ENCODE data around the gene ATE1.
"Not testable (repeated sequence)": the region's sequence is repeated elsewhere in the genome, so short reads cannot be mapped to it uniquely, and the experiment has no call there.

ATE1 gene

DNA sequence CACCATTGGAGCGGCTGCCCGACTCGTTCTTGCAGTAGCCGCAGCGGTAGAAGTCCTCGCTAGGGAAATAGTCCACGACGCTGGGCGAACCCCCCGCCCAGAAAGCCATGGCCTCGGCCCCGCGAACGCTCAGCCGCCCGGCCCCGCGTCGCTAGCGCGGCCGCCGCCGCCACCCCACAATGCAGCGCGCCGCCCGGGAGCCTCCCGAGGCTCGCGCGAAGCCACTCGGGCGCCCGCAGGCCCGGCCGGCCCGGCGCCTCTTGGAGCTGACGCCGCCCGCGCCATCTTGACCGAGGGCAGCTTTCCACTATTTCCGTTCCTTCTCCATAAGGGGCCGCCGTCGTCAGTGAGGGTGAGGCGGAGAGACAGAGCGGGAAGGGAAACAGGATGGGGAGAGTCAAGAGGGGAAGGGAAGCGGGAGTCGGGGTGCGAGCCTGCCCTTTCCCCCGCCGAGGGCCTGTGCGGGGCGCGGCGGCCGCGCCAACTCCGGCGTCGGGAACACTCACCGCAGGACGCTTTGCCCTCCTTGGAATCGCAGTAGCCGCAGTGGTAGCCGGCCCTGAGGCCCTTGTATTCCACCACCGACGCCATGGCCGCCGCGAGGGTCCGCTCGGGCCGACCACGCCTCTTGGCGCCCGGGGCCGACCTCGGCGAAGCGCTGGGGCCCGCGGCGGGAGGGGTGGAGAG lies at the start of gene ATE1:
Gene ATE1 (minus strand): TSS at position 191 of the 687 bp plus-strand sequence. CDS start 82 bp downstream, at position 109.
- peak; percentile 45 to 70 for DNase-seq (ENCODE audit: low read depth in 2 of 2, low spot score in 1 of 2)

DNA sequence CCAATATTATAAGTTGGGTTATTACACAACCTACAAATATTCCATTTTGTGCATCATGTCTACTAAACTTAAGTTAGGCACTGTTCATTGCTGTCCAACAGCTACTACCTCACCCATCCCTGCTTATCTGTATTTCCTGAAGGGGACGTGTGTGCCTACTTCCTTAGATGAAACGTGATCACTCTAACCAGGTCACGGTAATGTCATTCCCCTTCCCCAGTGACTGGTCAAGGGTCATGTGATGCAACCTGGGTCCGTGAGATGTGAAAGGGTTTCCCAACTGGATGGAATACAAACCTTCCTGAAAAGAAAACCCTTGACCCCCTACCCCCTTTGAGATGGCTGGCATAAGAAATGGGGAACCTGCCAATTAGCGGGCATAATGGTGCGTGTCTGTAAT lies 48.8 kb upstream of the ATE1 start:
- DNase-seq (ENCODE audit: low read depth in 2 of 2, low spot score in 1 of 2), result no peak

DNA sequence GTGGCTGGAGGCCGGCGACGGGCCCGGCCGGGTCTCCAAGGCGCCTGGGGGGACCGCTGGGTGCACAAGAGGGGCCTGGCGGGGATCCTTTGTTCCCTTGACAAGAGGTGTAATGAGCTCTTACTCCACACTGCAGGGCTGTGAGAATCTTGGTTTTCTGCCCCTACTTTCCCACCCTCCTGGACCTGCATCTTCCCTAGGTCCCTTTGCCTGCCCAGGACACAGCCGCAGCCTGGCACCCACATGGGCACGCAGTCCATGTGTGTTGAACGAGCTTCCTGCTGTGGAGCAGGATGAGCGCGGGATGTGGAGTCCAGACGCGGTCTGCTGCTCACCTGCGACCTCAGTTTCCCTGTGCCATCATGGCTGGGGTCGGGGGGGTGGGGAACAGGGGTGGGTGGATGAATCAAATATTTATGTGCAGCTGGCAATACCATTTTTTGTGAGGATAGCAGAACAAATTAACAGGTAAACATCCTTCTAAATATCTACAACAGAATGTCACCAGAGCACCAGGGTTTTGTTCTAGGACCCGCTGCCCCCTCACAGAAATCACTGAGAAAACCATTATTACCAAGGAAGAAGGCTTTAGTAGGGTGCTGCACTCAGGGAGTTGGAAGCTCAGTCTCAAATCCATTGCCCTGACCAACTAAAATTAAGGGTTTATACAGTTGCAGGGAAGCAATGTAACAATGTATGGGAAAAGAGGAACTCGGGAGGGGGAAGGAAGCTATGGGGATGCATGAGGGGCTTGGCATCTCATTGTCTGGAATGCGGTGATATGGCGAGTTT lies 47.7 kb upstream of the ATE1 start:
- no peak for DNase-seq (ENCODE audit: low read depth in 2 of 2, low spot score in 1 of 2)

DNA sequence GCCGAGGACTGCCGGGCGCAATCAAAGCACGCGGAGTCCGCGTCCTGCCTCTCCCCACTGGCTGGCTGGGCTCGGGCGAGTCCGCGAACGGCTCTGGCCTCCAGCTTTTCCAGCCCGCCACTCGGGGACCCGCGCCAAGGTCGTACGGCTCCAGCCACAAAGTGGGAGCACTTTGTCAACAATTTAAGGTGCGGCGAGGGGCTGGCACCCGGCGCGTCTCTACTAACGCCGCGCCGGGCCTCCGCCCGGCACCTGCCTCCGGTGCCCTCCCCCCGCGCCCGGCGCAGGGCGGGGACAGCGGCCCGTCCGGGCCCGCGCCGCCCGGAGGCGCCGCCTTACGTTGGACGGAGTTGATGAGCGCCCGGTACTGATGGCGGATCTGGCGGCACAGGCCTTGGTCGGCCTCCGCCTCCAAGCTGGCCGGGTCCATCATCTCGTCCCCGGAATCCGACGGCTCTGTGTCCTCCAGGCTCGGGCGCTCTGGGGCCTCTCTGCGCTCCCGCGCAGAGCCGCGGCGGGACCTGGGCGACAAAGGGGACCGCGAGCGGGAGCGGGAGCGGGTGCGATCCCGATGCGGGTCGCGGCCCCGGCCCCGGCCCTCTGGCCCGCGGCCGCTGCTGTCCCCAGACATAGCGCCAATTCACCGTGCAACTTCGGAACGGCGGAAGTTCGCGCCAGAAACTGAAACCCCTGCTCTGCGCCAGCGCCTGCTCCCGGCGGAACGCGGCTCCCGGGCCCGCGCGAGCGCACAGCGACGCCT lies 46.9 kb upstream of the ATE1 start, which contains the start of gene NSMCE4A:
Gene NSMCE4A (minus strand): TSS at position 683 of the 760 bp plus-strand sequence. CDS start 52 bp downstream, at position 631.
- DNase-seq (ENCODE audit: low read depth in 2 of 2, low spot score in 1 of 2), result peak; percentile 34 to 44

DNA sequence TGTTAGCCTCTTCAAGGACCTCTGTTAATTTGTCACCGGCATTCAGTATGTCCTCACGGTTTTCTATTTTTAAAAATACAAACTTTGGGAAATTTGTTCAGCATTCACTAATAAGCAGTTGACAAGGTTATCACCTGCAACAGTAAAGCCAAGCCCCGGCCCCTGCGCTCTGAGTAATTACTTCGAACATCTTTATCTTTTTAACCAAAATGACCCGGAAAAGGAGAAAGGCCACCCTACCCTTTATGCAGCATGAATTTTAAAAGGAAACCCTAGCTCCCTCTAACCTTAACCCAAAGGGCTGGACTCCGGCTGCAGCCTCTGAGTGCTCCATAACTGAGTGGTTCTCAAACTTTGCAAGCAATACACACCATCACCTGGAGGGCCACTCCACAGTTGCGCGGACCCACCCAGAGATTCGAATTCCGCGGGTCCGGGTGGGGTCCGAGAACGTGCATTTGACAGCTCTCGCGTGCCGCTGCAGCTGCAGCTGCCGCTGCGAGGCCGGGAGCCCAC lies 46.2 kb upstream of the ATE1 start:
- no peak for DNase-seq (ENCODE audit: low read depth in 2 of 2, low spot score in 1 of 2)

DNA sequence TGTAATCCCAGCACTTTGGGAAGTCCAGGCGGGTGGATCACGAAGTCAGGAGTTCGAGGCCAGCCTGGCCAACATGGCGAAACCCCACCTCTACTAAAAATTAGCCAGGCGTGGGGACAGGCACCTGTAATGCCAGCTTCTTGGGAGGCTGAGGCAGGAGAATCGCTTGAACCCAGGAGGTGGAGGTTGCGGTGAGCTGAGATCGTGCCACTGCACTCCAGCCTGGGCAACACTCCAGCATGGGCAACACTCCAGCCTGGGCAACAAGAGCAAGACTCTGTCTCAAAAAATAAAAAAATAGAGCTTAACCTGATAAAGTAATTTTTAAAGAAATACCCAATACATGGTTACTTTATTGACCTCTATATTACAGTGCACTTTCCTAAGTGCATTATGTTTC lies 41.3 kb upstream of the ATE1 start:
- DNase-seq (ENCODE audit: low read depth in 2 of 2, low spot score in 1 of 2), result not testable (repeated sequence)

DNA sequence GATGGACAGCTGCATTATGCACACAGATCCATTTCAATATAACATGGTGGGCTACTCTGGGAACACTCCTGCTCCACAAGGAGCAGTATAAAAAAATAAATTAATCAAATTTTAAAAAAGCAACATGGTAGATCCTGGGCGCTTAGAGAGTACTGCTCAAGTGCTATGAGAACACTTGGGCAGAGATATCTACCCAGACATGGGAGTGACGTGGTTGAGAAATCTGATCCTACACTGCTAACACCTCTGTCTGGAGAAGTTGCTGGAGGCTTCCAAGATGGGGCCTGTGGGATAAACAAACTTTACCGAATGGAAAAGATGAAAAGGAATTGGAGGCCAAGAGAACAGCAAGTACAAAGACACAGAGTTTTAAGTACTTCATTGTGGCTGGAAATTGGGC lies 38.2 kb upstream of the ATE1 start:
- DNase-seq (ENCODE audit: low read depth in 2 of 2, low spot score in 1 of 2), result no peak

DNA sequence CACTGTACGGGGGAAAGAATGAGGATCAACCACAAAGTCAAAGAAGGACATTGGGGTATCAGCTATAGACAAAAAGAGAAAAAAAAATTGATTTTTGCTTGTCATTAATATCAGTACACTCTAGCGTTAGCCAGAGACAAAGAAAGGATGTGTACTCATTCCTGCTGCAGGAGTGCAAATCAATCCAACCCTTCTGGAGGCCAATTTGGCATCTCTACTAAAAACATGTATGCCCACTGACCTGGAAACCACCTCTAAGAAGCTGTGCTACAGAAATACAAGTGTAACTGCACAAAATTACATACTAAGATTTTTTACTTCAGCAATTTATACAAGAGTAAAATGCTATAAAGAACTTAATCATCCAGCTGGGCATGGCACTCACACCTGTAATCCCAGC lies 33.6 kb upstream of the ATE1 start:
- no peak for DNase-seq (ENCODE audit: low read depth in 2 of 2, low spot score in 1 of 2)

DNA sequence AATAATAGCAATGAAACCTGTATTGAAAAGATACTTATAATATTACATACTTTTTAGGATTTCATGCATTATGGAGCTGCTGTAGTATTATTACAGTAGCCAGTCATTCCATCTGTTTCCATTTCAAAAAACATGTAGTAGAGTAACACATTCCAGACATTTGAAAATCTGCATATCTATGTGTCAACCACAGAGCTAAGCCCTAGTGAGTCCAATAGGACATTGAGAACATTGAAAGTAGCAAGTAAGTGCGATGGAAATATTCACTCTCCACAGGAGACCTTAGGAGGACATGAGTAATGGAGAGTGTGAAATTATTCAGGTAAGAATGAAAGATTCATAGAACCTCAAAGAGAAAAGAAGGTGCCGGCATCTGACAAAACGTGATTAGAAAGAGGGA lies 31.8 kb upstream of the ATE1 start:
- DNase-seq (ENCODE audit: low read depth in 2 of 2, low spot score in 1 of 2), result no peak

DNA sequence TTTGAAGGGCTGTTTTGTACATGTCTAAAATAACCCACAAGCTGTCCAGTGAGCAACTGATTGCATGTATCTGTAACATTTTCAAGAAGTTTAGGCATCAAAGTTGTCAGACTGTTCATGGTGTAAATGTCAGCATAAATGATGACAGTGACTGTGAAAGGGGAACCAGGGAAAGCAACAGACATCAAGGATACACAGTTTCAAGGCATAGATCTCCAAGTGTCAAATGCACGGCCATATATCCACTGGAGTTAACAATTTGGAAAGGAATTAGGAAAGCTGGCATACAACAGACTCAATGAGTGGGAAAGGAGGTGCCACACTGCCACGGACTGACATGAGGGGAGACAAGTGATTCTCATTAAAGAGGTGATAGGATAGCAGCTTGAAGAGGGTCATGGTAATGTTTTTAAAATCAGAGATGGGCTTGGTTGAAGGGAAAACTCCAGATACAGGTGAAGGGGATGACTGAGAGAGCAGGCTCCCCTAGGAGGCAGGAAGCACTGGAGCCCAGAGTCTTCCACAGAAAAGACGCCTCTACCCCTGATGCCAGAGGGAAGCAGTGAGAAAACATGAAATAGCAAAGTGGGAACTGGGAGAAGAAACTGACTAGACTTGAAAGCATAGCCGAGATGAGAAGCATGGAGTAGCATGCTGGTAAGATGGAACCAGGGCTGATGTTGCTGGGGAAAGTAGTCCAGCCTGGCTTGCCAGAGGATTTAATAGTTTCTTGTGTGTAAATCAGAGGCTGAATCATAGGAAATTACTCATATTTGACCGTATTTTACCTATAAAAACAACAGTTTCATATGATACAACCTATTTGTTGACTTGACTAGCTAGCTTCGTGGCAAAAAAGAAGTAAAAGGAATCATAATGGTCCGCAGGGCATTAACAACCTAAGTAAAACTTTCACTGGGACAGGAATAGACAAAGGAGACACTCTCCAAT lies 28.6 kb upstream of the ATE1 start:
- DNase-seq (ENCODE audit: low read depth in 2 of 2, low spot score in 1 of 2), result no peak

DNA sequence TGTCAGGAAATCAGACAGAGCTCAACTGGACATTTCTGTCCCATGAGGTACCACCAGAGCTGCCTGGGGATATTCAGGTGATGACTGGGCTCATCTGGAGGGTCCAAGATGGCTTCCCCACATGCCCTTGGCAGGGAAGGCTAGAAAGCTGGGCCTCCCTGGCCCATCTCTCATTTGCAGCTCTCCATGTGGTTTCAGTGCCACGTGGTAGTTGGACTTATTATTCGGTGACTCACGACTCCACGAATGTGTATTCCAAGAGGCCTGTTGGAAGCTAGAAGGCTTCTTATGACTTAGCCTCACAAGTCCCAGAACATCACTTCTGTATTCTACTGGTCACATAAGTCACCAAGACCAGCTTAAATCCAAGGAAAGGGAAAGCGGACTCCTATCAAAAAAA lies 24.4 kb upstream of the ATE1 start:
- DNase-seq (ENCODE audit: low read depth in 2 of 2, low spot score in 1 of 2), result no peak

DNA sequence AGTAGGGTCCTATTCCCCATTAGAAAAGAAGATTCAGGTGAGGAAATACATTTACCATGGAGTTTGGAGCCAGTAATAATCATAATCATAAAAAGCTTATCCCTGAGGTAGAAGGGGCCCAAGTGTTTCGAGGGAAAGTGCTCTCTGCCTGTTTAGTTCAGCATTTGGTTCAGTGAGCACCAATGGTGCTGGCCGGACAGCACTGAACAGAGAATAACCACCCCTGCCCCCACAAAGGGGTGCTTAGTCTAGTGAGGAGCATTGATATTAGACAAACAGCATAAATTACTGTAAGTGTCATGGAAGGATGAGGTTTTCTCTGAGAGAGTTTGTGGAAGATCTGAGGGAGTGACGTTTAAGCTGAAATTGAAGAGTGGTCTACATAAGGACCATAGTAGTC lies 21.6 kb upstream of the ATE1 start:
- DNase-seq (ENCODE audit: low read depth in 2 of 2, low spot score in 1 of 2), result no peak

DNA sequence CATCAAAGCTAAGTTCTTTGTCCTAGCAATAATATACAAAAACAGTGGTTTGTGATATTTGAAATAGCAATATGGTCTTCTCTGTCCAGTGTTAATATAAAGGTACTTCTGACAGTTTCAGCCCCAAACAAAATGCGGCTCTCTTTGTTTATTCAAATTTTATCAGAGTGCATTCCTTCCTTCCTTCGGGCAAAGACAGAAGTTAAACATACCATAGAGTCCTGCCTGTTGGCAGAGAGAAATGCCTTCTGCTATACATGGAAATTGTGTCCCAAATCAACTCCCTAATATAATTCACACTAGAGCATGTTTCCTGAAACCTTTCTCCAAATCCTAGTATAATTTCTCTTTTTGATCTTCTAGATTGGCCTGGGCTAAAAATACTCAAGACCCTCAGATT lies 21.2 kb upstream of the ATE1 start:
- no peak for DNase-seq (ENCODE audit: low read depth in 2 of 2, low spot score in 1 of 2)

DNA sequence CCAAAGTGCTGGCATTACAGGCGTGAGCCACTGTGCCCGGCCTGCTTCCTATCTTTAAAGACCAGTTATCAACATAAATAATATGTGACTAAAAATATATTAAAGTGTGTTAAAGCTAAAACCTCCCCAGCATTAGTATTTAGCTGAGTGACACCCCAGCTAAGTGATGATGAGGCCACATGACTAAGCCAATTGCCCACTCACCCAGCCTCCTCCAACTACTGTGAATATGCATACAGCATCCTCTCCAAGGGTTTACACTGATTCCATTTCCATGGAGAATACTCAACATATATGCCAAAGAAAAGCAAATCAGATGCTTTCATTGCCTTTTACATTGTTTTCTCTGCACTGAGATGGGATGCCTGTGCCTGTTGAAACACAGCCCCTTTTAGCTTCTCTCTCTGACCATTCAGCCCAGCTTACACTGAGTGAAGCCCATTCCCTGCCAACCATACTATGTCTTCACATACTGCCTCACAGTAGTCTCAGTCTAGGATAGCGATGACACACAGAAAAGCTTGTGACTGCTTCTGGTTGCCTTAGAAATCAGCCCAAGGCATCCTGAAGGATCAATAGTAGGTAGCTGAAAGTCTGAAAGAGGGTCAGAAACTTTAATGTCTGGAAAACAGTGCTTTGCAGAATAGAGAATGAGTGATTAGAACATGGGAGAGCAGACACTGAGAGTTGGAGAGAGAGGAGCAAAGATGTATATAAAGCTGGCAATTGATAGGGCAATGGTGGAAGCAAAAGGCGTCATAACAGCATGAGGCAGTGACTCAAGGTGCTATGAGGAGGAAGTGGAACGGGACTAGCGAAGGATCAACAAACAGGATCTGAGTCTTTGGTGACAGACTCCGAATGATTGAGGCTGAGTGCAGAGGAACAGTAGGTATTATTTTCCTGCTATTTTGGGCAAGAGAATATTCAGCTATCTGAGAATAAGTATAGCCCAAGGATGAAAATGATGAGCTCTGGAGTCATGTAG lies 19.8 kb upstream of the ATE1 start:
- no peak for DNase-seq (ENCODE audit: low read depth in 2 of 2, low spot score in 1 of 2)

DNA sequence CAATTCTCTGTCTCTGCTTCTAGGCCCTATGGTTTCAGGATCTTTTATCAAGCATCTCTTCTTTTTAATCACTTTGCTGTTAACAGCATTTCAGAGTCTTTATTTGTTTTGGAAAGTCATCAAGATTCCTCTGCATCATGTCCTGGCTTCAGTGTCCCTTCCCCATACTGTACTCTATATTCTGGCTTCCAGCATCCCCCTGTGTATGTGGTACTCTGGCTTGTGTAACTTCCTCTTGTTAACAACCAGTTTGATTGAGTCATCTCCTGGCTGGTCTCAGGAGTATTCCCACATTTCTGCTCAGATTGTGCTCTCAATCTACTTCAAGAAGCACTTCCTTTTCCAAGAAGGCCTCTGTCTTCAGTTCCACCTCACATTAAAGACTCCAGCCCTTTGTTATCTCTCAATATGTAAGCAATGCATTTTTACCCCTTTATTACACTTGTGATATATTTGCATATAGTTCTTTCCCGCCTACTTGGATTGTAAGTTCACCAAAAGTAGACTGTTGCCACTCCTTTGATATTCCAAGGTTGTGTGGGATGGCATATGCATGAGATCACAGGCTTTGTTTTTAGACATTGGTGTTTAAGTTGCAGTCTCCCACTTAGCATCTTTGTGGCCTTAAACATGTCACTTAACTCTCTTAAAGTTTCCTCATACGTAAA lies 15.1 kb upstream of the ATE1 start:
- no peak for DNase-seq (ENCODE audit: low read depth in 2 of 2, low spot score in 1 of 2)

DNA sequence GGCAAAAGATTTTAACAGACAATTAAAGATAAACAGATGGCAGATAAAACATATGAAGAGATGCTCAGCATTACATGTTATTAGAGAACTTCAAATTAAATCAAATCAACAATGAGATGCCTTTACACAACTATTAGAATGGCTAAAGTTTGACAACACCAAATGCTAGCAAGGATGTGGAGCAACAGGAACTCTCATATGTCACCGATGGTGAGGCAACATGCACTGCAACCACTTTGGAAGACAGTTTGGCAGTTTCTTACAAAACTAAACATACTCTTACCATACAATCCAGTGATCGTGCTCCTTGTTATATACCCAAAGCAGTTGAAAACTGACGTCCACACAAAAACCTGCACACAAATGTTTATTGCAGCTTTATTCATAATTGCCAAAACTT lies 13.7 kb upstream of the ATE1 start:
- no peak for DNase-seq (ENCODE audit: low read depth in 2 of 2, low spot score in 1 of 2)

DNA sequence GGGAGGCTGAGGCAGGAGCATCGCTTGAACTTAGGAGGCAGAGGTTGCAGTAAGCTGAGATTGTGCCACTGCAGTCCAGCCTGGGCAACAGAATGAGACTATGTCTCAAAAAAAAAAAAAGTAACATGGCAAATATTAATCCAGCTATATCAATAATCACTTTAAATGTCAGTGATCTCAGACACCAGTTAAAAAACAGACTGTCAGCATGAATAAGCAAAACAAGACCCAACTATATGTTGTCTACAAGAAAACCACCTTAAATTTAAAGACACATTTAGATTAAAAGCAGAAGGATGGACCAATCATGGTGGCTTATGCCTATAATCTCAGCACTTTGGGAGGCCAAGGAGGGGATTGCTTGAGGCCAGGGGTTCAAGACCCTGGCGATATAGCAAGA lies 8.5 kb upstream of the ATE1 start:
- no peak for DNase-seq (ENCODE audit: low read depth in 2 of 2, low spot score in 1 of 2)

DNA sequence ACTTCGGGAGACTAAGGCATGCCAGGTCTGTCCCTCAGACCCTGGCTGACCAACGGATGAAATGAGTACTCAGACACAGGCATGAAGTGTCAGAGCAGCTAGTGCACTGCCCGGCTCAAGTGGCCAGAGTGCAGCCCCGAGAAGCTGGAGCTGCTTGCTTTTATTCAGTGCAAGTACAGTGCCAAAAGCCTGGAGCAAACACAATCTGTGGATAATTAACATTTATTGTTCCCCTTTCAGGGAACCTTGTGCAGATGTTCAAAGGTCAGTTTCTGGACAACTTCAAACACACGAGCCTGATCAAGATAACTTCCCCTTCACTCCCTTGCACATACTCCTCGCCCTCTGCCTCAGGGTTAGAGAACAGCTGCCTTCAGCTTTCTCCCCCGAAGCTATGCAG lies 7.9 kb upstream of the ATE1 start:
- no peak for DNase-seq (ENCODE audit: low read depth in 2 of 2, low spot score in 1 of 2)
